ENCODE measurements around the gene MTUS2. TPM values are rescaled to one million over a fixed set of nuclear protein-coding genes. Genes with fewer than 3 reads are reported as not detected.

The MTUS2 gene
- total and polyA plus RNA-seq, 2 donors (not counting 3 experiments of a cell fraction or from before 2014, with no cell fraction given), result not detected

GRCh38 chr13:28875846-28876615 lies 55.9 kb downstream of the MTUS2 start:
- BruUV-seq (replicated peaks), result no TSS peak
- Histone ChIP-seq H2AFZ (ENCODE audit: low read depth, low read length) (no peak overlapping the region), H3K9me3 (replicated peaks; ENCODE audit: control insufficient read depth, insufficient read depth, low read length) (no peaks in the 10 kb centered on the region), H3K9me1 (replicated peaks; ENCODE audit: control insufficient read depth, extremely low read depth, insufficient read depth, low read length) (no peaks in the 10 kb centered on the region), H3K4me2 (ENCODE audit: insufficient read depth, low read length) (no peak overlapping the region), H3K27me3 (ENCODE audit: control insufficient read depth in 2 of 2, insufficient read depth in 2 of 2, low read length in 2 of 2) (no peaks in the 10 kb centered on the region), H3K27ac (ENCODE audit: insufficient read depth, low read depth, low read length) (no peak overlapping the region), H3K9ac (replicated peaks; ENCODE audit: extremely low read depth, insufficient read depth, low read length) (no peak overlapping the region), H3K36me3 (ENCODE audit: control insufficient read depth in 2 of 2, extremely low read depth in 1 of 2, insufficient read depth in 2 of 2, low read length in 2 of 2) (no peaks in the 10 kb centered on the region), H3K4me3 (replicated peaks in 1 of 3; ENCODE audit: insufficient read depth in 1 of 3, low read depth in 1 of 3, low read length in 3 of 3) (no peak overlapping the region), H4K20me1 (replicated peaks; ENCODE audit: control insufficient read depth, extremely low read depth, insufficient read depth, low read length) (no peaks in the 10 kb centered on the region), H3K4me1 (ENCODE audit: control insufficient read depth, extremely low read depth, insufficient read depth, low read length) (no peaks in the 10 kb centered on the region), H3K79me2 (ENCODE audit: control insufficient read depth, insufficient read depth, low read length) (no peaks in the 10 kb centered on the region)
- FAIRE-seq (no peak), DNase-seq (ENCODE audit: low read depth, low spot score) (no peak)
- intact Hi-C loops (cut with micrococcal nuclease), result no loop called here
- dilution Hi-C loops (cut with MboI; ENCODE audit: extremely low pct_ligation_motif_present, low sequenced_read_pairs), result no loop called here
- no peak for TF ChIP-seq JUN (IDR thresholded peaks at IDR 0.05; ENCODE audit: borderline replicate concordance, insufficient read depth, insufficient read length, low read depth)
- no peak for TF ChIP-seq POLR2A (IDR thresholded peaks at IDR 0.05; ENCODE audit: low read depth, low read length)
- no peak for TF ChIP-seq MAX (IDR thresholded peaks at IDR 0.05; ENCODE audit: insufficient read depth, insufficient read length)
- no peak for TF ChIP-seq MYC (IDR thresholded peaks at IDR 0.05; ENCODE audit: low read depth, low read length)
- TF ChIP-seq, protein P1, sequence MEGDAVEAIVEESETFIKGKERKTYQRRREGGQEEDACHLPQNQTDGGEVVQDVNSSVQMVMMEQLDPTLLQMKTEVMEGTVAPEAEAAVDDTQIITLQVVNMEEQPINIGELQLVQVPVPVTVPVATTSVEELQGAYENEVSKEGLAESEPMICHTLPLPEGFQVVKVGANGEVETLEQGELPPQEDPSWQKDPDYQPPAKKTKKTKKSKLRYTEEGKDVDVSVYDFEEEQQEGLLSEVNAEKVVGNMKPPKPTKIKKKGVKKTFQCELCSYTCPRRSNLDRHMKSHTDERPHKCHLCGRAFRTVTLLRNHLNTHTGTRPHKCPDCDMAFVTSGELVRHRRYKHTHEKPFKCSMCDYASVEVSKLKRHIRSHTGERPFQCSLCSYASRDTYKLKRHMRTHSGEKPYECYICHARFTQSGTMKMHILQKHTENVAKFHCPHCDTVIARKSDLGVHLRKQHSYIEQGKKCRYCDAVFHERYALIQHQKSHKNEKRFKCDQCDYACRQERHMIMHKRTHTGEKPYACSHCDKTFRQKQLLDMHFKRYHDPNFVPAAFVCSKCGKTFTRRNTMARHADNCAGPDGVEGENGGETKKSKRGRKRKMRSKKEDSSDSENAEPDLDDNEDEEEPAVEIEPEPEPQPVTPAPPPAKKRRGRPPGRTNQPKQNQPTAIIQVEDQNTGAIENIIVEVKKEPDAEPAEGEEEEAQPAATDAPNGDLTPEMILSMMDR (IDR thresholded peaks at IDR 0.05; ENCODE audit: extremely low read depth in 1 of 2, insufficient read depth in 1 of 2, low read depth in 1 of 2, low read length in 2 of 2), result no peak
- no peak for TF ChIP-seq POLR2AphosphoS5 (IDR thresholded peaks at IDR 0.05; ENCODE audit: insufficient read depth, low read depth, low read length)
- TF ChIP-seq EZH2 (IDR thresholded peaks at IDR 0.05; ENCODE audit: borderline replicate concordance, low read depth, low read length, severe bottlenecking), result no peak
- no peak for TF ChIP-seq GATA2 (IDR thresholded peaks at IDR 0.05; ENCODE audit: insufficient read depth, insufficient read length, low read depth, low read length)
- TF ChIP-seq FOS (IDR thresholded peaks at IDR 0.05; ENCODE audit: borderline replicate concordance, insufficient read depth, low read length), result no peak
- ChIA-PET POLR2A (no interaction called here), CTCF (no interaction called here)
